ENCODE measurements around the gene ARHGAP22. TPM values are rescaled to one million over a fixed set of nuclear protein-coding genes. Genes with fewer than 3 reads are reported as not detected.

ARHGAP22 gene
- total RNA-seq, 1 donor from 2014 or later, result 6.2 TPM

- H4K20me1 ChIP-seq (ENCODE audit: insufficient read depth, low read length), result no peaks in the 10 kb centered on the region
- H2AFZ ChIP-seq (ENCODE audit: low read depth, low read length), result no peak overlapping the region
- no peaks in the 10 kb centered on the region for H3K36me3 ChIP-seq (ENCODE audit: insufficient read depth, low read length)
- DNase-seq (ENCODE audit: low read depth), result no peak
- H3K79me2 ChIP-seq (ENCODE audit: insufficient read depth, low read length), result no peaks in the 10 kb centered on the region
- H3K4me3 Mint-ChIP-seq (ENCODE audit: unreplicated experiment), result no peak overlapping the region
- no peak for FAIRE-seq
- H3K9ac ChIP-seq (ENCODE audit: low read length), result no peak overlapping the region
- peaks cover 29% of the 10 kb centered on the region for H3K27me3 Mint-ChIP-seq (ENCODE audit: low read depth, unreplicated experiment)
- TF ChIP-seq, protein P1, sequence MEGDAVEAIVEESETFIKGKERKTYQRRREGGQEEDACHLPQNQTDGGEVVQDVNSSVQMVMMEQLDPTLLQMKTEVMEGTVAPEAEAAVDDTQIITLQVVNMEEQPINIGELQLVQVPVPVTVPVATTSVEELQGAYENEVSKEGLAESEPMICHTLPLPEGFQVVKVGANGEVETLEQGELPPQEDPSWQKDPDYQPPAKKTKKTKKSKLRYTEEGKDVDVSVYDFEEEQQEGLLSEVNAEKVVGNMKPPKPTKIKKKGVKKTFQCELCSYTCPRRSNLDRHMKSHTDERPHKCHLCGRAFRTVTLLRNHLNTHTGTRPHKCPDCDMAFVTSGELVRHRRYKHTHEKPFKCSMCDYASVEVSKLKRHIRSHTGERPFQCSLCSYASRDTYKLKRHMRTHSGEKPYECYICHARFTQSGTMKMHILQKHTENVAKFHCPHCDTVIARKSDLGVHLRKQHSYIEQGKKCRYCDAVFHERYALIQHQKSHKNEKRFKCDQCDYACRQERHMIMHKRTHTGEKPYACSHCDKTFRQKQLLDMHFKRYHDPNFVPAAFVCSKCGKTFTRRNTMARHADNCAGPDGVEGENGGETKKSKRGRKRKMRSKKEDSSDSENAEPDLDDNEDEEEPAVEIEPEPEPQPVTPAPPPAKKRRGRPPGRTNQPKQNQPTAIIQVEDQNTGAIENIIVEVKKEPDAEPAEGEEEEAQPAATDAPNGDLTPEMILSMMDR (IDR thresholded peaks at IDR 0.05; ENCODE audit: insufficient read depth, low read depth, low read length), result no peak
- no peak for TF ChIP-seq EZH2 (IDR thresholded peaks at IDR 0.05; ENCODE audit: insufficient read depth, low read length)
- H3K4me1 ChIP-seq (ENCODE audit: insufficient read depth, low read length), result peaks cover 6% of the 10 kb centered on the region
- no peaks in the 10 kb centered on the region for H3K27me3 ChIP-seq (ENCODE audit: insufficient read depth, low read length)
- H3K36me3 Mint-ChIP-seq (ENCODE audit: low read depth, unreplicated experiment), result no peaks in the 10 kb centered on the region
- H3K9me3 Mint-ChIP-seq (ENCODE audit: unreplicated experiment), result peaks cover 12% of the 10 kb centered on the region
- H3K27ac Mint-ChIP-seq (ENCODE audit: unreplicated experiment), result no peak overlapping the region
- H3K4me3 ChIP-seq (ENCODE audit: insufficient read depth, low read depth, low read length), result no peak overlapping the region
- H3K4me2 ChIP-seq (ENCODE audit: low read length), result no peak overlapping the region
- no peak overlapping the region for H3K27ac ChIP-seq (ENCODE audit: low read depth, low read length)
- H3K4me1 Mint-ChIP-seq (ENCODE audit: low read depth, unreplicated experiment), result peaks cover 4% of the 10 kb centered on the region
- H3K9me3 ChIP-seq (ENCODE audit: insufficient read depth, low read depth, low read length), result no peaks in the 10 kb centered on the region
These were observed 33.3 kb upstream of the ARHGAP22 start for GRCh38 chr10:48638158-48638557.

- Histone ChIP-seq H3K36me3 (ENCODE audit: insufficient read depth, low read length) (no peaks in the 10 kb centered on the region), H3K4me2 (ENCODE audit: low read length) (no peak overlapping the region), H3K4me1 (ENCODE audit: insufficient read depth, low read length) (peaks cover 6% of the 10 kb centered on the region), H4K20me1 (ENCODE audit: insufficient read depth, low read length) (no peaks in the 10 kb centered on the region), H3K79me2 (ENCODE audit: insufficient read depth, low read length) (no peaks in the 10 kb centered on the region), H3K9me3 (ENCODE audit: insufficient read depth, low read depth, low read length) (no peaks in the 10 kb centered on the region), H3K9ac (ENCODE audit: low read length) (no peak overlapping the region), H2AFZ (ENCODE audit: low read depth, low read length) (no peak overlapping the region), H3K27ac (ENCODE audit: low read depth, low read length) (no peak overlapping the region), H3K4me3 (ENCODE audit: insufficient read depth, low read depth, low read length) (no peak overlapping the region), H3K27me3 (ENCODE audit: insufficient read depth, low read length) (no peaks in the 10 kb centered on the region)
- H3K36me3 Mint-ChIP-seq (ENCODE audit: low read depth, unreplicated experiment), result no peaks in the 10 kb centered on the region
- no peak overlapping the region for H3K27ac Mint-ChIP-seq (ENCODE audit: unreplicated experiment)
- H3K4me1 Mint-ChIP-seq (ENCODE audit: low read depth, unreplicated experiment), result peaks cover 4% of the 10 kb centered on the region
- H3K4me3 Mint-ChIP-seq (ENCODE audit: unreplicated experiment), result no peak overlapping the region
- FAIRE-seq (no peak), DNase-seq (ENCODE audit: low read depth) (no peak)
- peaks cover 12% of the 10 kb centered on the region for H3K9me3 Mint-ChIP-seq (ENCODE audit: unreplicated experiment)
- peaks cover 36% of the 10 kb centered on the region for H3K27me3 Mint-ChIP-seq (ENCODE audit: low read depth, unreplicated experiment)
- TF ChIP-seq, protein P1 (IDR thresholded peaks at IDR 0.05; ENCODE audit: insufficient read depth, low read depth, low read length), result no peak
- TF ChIP-seq EZH2 (IDR thresholded peaks at IDR 0.05; ENCODE audit: insufficient read depth, low read length), result no peak
These were observed 32.0 kb upstream of the ARHGAP22 start for GRCh38 chr10:48636901-48637300.

DNA sequence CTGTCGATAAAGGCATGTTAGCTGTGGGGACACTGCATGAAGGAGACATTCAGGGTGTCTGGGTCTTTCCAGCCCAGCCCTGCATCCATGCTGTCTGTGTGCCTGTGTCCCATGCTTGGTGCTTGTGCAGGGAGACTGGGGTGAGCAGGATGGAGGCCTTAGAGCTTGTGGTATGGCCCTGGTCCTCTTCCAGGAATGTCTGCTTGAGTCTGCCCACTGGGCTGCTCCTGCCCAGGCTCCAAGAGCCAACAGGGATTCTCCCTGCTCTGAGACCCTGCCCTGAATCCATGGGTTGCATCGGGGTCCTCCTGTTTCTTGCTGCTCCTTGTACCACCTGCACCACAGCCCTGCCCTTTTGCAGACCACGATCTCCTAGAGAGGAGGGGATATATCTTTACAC is 31.4 kb upstream of the ARHGAP22 start:
- Mint-ChIP-seq H3K27ac (ENCODE audit: unreplicated experiment) (no peak overlapping the region), H3K27me3 (ENCODE audit: low read depth, unreplicated experiment) (peaks cover 36% of the 10 kb centered on the region), H3K36me3 (ENCODE audit: low read depth, unreplicated experiment) (no peaks in the 10 kb centered on the region), H3K4me3 (ENCODE audit: unreplicated experiment) (no peak overlapping the region), H3K9me3 (ENCODE audit: unreplicated experiment) (peaks cover 8% of the 10 kb centered on the region), H3K4me1 (ENCODE audit: low read depth, unreplicated experiment) (peaks cover 4% of the 10 kb centered on the region)
- Histone ChIP-seq H3K4me1 (ENCODE audit: insufficient read depth, low read length) (peaks cover 6% of the 10 kb centered on the region), H3K4me2 (ENCODE audit: low read length) (no peak overlapping the region), H4K20me1 (ENCODE audit: insufficient read depth, low read length) (no peaks in the 10 kb centered on the region), H3K36me3 (ENCODE audit: insufficient read depth, low read length) (no peaks in the 10 kb centered on the region), H3K9ac (ENCODE audit: low read length) (no peak overlapping the region), H3K4me3 (ENCODE audit: insufficient read depth, low read depth, low read length) (no peak overlapping the region), H3K27ac (ENCODE audit: low read depth, low read length) (no peak overlapping the region), H3K79me2 (ENCODE audit: insufficient read depth, low read length) (no peaks in the 10 kb centered on the region), H3K27me3 (ENCODE audit: insufficient read depth, low read length) (no peaks in the 10 kb centered on the region), H3K9me3 (ENCODE audit: insufficient read depth, low read depth, low read length) (no peaks in the 10 kb centered on the region), H2AFZ (ENCODE audit: low read depth, low read length) (no peak overlapping the region)
- TF ChIP-seq, protein P1 (IDR thresholded peaks at IDR 0.05; ENCODE audit: insufficient read depth, low read depth, low read length), result no peak
- TF ChIP-seq EZH2 (IDR thresholded peaks at IDR 0.05; ENCODE audit: insufficient read depth, low read length), result no peak
- DNase-seq (ENCODE audit: low read depth) (no peak), FAIRE-seq (no peak)

Data from astrocyte (in vitro differentiated cells and primary cell).